Stimulated activated CD8-positive, alpha-beta memory T cell treated with anti-CD3 and anti-CD28 coated beads, Interleukin-7, amount 100 ng/mL, for 24 hours (primary cell): ENCODE data around the gene HAGHL.

ENCODE experiments used
- DNase-seq: peaks from one replicate; pipeline ENCODE4 v3.0.0-alpha.2; 2020; ENCODE audit warnings: low read depth

The HAGHL gene

GRCh38 chr16:759110-759910 lies 32.4 kb downstream of the HAGHL start:
- no peak for DNase-seq

GRCh38 chr16:760065-760464 lies 33.2 kb downstream of the HAGHL start:
- DNase-seq: no peak

DNA sequence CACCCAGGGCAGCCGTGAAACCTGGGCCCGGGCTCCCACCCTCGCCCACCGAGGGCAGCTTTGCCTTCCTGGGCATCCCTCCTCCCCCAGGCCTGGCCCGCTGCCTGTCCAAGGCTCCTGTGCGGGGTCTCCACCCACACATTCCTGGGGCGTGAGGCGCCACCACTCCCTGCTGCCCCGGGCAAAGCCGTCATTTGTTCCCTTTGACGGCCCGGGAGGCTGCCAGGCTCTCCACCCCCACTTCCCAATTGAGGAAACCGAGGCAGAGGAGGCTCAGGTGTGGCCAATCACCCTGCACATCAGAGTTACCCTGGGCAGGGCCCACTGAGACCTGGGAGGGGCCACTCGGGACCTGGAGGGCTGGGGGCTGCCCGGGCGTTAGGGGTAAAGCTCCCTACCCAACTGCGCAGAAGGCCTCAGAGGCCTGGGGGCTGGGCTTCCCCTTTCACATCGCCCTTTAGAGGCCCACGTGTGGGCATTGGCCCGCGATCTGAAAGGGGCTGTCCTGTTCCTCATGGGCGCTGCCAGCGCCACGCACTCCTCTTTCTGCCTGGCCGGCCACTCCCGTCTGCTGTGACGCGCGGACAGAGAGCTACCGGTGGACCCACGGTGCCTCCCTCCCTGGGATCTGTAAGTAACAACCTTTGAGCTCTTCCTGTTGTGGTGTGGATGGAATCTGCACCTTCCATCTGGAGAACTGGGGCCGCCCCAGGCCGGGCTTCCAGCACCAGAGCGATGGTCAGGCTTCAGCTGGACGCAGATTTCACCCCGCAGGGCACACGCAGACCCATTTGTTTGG lies 33.8 kb downstream of the HAGHL start, which contains the start of gene MSLN:
Gene MSLN (plus strand): TSS at position 190 of the 799 bp plus-strand sequence. CDS start 1,947 bp downstream, outside the sequence.
- DNase-seq: no peak

- DNase-seq: no peak
These were observed 35.0 kb downstream of the HAGHL start for GRCh38 chr16:761625-762513.

DNA sequence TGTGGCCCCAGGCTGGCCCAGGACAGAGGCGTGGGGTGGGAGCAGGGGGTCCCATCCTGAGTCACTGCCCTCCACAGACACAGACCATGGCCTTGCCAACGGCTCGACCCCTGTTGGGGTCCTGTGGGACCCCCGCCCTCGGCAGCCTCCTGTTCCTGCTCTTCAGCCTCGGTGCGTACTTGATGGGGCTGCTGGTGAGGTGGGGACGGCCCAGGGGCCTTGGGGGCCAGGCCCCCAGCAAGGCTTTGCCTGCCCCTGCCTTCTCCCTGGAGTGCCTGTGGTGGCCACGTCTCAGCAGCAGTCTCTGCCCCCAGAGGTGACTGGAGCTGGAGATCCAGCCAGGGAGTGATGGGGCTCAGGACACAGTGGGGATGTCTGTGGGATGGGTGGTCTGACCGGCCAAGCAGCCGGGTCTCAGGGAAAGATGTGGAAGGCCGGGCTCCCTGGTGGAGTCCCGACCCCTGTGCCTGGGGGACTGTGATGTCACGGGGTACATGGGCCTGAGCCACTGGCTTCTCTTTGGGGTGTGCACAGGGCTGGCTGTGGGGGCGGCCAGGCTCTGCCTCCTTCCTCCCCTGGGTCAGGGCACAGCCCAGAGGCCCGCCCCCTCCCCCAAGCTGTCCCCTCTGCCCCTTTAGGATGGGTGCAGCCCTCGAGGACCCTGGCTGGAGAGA lies 35.8 kb downstream of the HAGHL start:
- no peak for DNase-seq

GRCh38 chr16:763369-764183 lies 36.7 kb downstream of the HAGHL start:
- DNase-seq: no peak

DNA sequence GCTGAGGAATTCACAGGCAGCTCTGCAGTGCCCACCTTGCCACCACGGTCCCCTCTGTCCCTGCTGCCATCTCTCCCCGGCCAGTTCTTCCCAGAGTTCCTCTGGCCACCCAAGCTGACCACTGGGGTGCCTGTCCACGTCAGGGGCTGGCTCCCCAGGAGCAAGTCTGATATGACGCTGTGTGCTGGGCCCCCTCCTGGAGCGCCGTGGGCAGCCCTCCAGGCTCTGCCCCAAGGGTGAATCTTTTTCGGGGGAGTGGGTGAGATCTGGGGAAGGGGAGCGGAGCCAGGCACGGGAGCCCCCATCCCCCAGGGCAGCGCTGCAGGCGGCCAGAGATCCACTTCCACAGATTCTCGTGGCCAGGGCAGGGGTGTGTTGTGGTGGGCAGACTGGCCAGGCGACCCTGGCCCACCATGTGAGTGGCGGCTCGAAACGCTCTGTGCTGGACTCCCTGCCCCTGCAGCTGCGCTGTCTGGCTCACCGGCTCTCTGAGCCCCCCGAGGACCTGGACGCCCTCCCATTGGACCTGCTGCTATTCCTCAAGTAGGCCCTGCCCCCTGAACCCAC lies 37.4 kb downstream of the HAGHL start:
- DNase-seq: no peak

GRCh38 chr16:764848-765487 lies 38.1 kb downstream of the HAGHL start:
- no peak for DNase-seq

GRCh38 chr16:765488-765865 lies 38.6 kb downstream of the HAGHL start:
- DNase-seq: no peak

- DNase-seq: no peak
These were observed 39.3 kb downstream of the HAGHL start for GRCh38 chr16:766008-766819.

DNA sequence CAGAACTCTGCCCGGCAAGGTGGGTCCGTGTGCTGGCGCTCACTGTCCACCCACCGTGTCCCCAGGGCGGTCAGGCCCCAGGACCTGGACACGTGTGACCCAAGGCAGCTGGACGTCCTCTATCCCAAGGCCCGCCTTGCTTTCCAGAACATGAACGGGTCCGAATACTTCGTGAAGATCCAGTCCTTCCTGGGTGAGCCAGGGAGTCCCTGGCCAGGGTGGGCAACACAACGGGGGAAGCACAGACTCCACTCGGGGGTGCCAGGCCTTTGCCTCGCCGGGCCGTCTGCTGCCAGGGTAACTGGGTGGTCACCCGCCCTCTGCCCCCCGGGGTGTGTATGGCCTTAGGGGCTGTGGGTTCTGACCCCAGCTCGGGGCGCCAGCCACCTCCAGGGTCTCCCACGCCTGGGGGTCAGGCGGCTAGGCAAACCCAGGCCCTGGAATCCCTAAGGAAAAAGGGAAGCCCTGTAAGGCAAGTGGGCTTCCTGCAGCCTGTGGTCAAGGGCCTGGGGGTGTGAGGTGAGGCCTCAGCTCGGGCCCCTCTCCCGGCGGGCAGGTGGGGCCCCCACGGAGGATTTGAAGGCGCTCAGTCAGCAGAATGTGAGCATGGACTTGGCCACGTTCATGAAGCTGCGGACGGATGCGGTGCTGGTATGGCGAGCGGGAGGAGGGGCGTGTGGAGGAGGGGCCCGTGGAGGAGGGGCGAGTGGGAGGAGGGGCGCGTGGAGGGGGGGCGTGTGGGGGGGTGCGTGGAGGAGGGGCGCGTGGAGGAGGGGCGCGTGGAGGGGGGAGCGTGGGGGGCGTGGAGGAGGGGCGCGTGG lies 40.1 kb downstream of the HAGHL start:
- no peak for DNase-seq

DNA sequence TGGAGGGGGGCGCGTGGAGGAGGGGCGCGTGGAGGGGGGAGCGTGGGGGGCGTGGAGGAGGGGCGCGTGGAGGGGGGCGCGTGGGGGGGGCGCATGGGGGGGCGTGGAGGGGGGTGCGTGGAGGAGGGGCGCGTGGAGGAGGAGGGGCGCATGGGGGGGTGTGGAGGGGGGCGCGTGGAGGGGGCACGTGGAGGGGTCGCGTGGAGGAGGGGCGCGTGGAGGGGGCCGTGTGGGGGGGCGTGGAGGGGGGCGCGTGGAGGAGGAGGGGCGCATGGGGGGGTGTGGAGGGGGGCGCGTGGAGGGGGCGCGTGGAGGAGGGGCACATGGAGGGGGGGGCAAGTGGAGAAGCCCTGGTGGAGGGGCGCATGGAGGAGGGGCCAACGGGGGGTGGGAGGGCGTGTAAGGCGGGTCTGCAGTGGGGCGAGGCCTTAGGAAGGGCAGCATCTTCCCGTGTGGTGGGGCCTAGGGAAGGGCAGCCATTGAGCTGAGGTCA lies 40.9 kb downstream of the HAGHL start:
- DNase-seq: no peak

DNA sequence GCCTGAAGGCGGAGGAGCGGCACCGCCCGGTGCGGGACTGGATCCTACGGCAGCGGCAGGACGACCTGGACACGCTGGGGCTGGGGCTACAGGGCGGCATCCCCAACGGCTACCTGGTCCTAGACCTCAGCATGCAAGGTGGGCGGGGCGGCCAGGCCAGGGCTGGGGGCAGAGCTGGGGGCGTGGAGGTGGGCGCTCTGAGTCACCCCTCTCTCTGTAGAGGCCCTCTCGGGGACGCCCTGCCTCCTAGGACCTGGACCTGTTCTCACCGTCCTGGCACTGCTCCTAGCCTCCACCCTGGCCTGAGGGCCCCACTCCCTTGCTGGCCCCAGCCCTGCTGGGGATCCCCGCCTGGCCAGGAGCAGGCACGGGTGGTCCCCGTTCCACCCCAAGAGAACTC lies 41.5 kb downstream of the HAGHL start:
- no peak for DNase-seq

DNA sequence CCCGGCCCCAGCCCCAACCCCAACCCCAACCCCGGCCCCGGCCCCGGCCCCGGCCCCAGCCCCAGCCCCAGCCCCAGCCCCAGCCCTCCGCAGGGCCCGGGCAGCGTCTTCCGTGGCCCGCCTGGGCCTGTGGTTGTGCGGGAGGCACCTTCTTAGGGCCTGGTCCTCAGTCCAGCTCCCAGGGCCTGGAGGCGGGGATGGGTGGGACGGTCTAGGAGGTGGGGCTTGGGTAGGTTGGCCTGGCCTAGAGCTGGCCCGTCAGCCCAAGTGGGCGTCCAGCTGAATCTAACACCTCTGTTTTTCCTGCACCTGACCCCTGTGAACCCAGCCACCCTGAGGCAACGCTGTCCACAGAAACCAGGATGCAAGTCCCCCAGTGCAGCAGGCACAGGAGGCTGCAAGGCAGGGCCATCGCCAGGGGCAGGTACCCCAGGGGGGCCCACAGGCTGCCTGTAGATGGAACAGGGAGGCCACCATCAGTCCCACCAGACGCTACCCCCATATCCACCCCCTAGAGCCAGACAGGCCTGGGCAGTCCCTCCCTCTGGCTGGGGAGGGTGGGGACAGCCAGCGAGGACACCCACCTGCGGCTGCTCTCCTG lies 42.4 kb downstream of the HAGHL start:
- DNase-seq: no peak

DNA sequence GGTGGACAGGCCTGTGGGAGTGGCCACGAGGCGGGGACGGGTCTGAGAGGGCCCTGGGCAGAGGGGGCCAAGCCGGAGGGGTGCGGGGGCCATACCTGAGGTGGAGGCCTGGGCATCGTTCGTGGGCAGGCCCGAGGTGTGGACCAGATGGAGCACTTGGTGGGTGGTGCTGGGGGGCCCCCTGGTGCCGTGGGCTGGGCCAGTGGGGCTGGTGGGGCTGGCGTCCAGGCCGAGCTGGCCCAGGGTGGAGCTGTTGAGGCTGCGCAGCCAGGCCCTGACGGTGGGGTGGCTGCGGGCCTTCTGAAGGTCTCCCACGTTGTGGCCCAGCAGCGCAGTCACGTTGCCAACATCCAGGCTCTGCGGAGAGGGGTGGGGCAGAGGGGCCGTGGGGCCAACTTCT lies 43.0 kb downstream of the HAGHL start:
- no peak for DNase-seq

GRCh38 chr16:770411-770810 lies 43.5 kb downstream of the HAGHL start:
- no peak for DNase-seq

- DNase-seq: no peak
These were observed 46.1 kb downstream of the HAGHL start for GRCh38 chr16:772959-773358.
